ENCODE measurements around the gene RBM12. TPM values are rescaled to one million over a fixed set of nuclear protein-coding genes. Genes with fewer than 3 reads are reported as not detected.

RBM12 gene
- total and polyA plus RNA-seq, 9 donors = 20.4 to 130 (median 100) TPM

DNA sequence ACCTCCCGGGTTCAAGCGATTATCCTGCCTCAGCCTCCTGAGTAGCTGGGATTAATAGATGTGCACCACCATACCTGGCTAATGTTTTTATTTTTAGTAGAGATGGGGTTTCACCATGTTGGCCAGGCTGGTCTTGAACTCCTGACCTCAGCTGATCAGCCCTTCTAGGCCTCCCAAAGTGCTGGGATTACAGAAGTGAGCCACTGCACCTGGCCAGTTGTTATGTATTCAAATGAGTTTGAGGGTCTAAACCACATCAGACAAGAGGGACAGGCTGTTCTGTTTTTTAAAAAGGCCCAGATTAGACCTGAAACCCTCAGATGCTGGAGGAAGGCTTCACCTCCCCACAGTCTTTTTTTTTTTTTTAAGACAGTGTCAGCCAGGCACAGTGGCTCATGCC lies 53.2 kb downstream of the RBM12 start:
- 79 to 92% (median 87%) methylated on average over 2 of the region's 2 CpGs for WGBS, 3 donors
- Histone ChIP-seq H3K27ac (no peak overlapping the region), H3K4me1 (ENCODE audit: insufficient read depth) (no peaks in the 10 kb centered on the region), H3K9me3 (no peaks in the 10 kb centered on the region), H3K27me3 (no peaks in the 10 kb centered on the region), H3K36me3 (no peaks in the 10 kb centered on the region), H3K4me3 (no peak overlapping the region)
- no peak for DNase-seq
- TF ChIP-seq CTCF (IDR thresholded peaks at IDR 0.05) (no peak), POLR2A (IDR thresholded peaks at IDR 0.05) (no peak), EP300 (IDR thresholded peaks at IDR 0.05) (no peak)
- intact Hi-C loops (cut with DNase I) = no loop called here

DNA sequence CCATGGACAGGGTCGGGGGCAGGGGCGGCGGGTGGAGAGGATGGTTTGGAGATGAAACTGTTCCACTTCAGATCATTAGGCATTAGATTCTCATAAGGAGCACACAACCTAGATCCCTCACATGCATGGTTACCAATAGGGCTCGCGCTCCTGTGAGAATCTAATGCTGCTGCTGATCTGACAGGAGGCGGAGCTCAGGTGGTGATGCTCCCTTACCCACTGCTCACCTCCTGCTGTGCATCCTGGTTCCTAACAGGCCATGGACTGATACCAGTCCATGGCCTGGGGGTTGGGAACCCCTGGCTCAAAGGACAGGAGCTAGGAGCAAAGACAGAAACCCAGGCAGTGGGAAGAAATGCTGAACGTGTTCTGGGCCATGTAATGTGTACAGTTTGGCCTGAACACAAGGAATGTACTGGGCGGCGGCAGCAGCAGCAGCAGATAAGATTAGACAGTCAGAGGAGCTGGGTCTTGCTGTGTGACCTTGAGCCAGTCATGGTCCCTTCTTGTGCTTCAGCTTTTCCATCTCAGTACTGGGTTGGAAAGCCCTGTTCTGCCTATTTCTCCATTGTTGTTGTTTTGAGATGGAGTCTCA lies 53.8 kb downstream of the RBM12 start:
- intact Hi-C loops (cut with DNase I) = no loop called here
- H3K4me1 ChIP-seq (ENCODE audit: insufficient read depth) = no peaks in the 10 kb centered on the region
- no peak for TF ChIP-seq CTCF (IDR thresholded peaks at IDR 0.05)
- no peak for TF ChIP-seq POLR2A (IDR thresholded peaks at IDR 0.05)
- TF ChIP-seq EP300 (IDR thresholded peaks at IDR 0.05) = no peak
- H3K27me3 ChIP-seq = no peaks in the 10 kb centered on the region
- 68 to 73% (median 71%) methylated on average over 9 of the region's 9 CpGs for WGBS, 3 donors
- H3K36me3 ChIP-seq = no peaks in the 10 kb centered on the region
- no peaks in the 10 kb centered on the region for H3K9me3 ChIP-seq
- DNase-seq = no peak
- no peak overlapping the region for H3K27ac ChIP-seq
- H3K4me3 ChIP-seq = no peak overlapping the region

- intact Hi-C loops (cut with DNase I) = loop anchor here in 1 of 4 donors (10.0 kb wide), 2 partner anchors 88 to 278 kb away; partner anchors contain the start of genes NFS1 and ROMO1
- no peak overlapping the region for H3K4me3 ChIP-seq
- WGBS, 3 donors = 78 to 81% (median 78%) methylated on average over 14 of the region's 14 CpGs
- H3K27ac ChIP-seq = no peak overlapping the region
- H3K36me3 ChIP-seq = no peaks in the 10 kb centered on the region
- H3K4me1 ChIP-seq (ENCODE audit: insufficient read depth) = no peaks in the 10 kb centered on the region
- H3K27me3 ChIP-seq = no peaks in the 10 kb centered on the region
- H3K9me3 ChIP-seq = no peaks in the 10 kb centered on the region
- DNase-seq = no peak
- no peak for TF ChIP-seq POLR2A (IDR thresholded peaks at IDR 0.05)
- TF ChIP-seq EP300 (IDR thresholded peaks at IDR 0.05) = no peak
- TF ChIP-seq CTCF (IDR thresholded peaks at IDR 0.05) = no peak
These were observed 57.5 kb downstream of the RBM12 start for GRCh38 chr20:35607003-35607735.

DNA sequence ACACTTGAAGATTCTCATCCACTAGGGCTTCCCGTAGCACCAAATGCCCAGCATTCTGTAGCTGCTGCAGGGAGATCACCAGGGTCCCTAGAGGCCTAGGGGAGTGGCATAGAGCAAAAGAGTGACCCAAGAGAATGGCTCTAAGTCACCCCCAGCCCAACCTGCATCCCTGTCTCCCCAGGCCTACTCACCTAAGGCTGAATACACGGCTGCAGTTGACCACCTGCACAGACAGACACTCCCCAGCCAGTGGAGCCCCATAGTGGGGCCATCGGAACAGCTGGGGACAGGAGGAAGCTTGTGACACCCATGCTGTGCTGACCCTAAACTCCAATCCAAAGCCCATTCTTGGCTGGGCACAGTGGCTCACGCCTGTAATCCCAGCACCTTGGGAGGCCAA lies 58.6 kb downstream of the RBM12 start:
- H3K4me3 ChIP-seq = no peak overlapping the region
- no peaks in the 10 kb centered on the region for H3K27me3 ChIP-seq
- no peaks in the 10 kb centered on the region for H3K36me3 ChIP-seq
- intact Hi-C loops (cut with DNase I) = loop anchor here in 1 of 4 donors (10.0 kb wide), 2 partner anchors 89 to 279 kb away; partner anchors contain the start of genes NFS1 and ROMO1
- H3K9me3 ChIP-seq = no peaks in the 10 kb centered on the region
- TF ChIP-seq CTCF (IDR thresholded peaks at IDR 0.05) = no peak
- no peak for TF ChIP-seq EP300 (IDR thresholded peaks at IDR 0.05)
- TF ChIP-seq POLR2A (IDR thresholded peaks at IDR 0.05) = no peak
- DNase-seq = no peak
- H3K27ac ChIP-seq = no peak overlapping the region
- WGBS, 3 donors = 84 to 88% (median 86%) methylated on average over 4 of the region's 4 CpGs
- peaks cover 4% of the 10 kb centered on the region for H3K4me1 ChIP-seq (ENCODE audit: insufficient read depth)
